Astrocyte of the cerebellum (primary cell): Measurements from ENCODE around the gene PSMB10.

Experiments
- DNase-seq: peaks from one replicate; pipeline ENCODE4 v3.0.0-alpha.2; 2011; ENCODE audit warnings: low read depth
- H3K4me3 ChIP-seq: 2 replicates; pipeline ENCODE4 v1.5.1; 2011; ENCODE audit warnings: mild to moderate bottlenecking, low read depth, low read length, moderate library complexity
- in situ Hi-C: cut with HindIII; loops from 2 replicates; pipeline ENCODE4 v1.10.0; 2017; ENCODE audit warnings: low sequenced_read_pairs
- TF ChIP-seq, protein P1 (sequence below): IDR thresholded peaks from 2 replicates; pipeline ENCODE4 v1.5.1; 2012; ENCODE audit warnings: low read length, low read depth, moderate library complexity, mild to moderate bottlenecking; ENCODE audit errors: missing control alignments

Gene PSMB10

DNA sequence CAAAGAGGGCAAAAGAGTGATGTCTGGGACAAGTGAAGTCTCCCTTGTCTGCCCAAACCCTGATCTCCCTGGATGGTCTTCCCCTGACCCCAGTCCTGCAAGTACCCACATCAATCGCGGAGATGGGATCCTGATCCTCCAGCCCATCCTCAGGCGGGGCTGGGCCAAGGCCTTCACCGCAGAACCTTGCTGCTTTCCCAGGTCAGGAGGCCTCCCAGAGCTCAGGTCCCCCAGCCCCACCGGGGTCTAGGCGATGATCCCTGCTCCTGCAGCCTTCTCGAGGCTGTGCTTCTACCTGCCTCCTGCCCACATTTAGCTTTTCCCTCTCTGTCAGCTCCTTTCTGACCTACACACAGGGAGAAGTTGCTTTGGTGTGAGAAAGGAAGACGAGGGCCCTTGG is 25.5 kb upstream of the PSMB10 start:
- no peak for DNase-seq
- H3K4me3 ChIP-seq, result no peak overlapping the region
- TF ChIP-seq, protein P1, sequence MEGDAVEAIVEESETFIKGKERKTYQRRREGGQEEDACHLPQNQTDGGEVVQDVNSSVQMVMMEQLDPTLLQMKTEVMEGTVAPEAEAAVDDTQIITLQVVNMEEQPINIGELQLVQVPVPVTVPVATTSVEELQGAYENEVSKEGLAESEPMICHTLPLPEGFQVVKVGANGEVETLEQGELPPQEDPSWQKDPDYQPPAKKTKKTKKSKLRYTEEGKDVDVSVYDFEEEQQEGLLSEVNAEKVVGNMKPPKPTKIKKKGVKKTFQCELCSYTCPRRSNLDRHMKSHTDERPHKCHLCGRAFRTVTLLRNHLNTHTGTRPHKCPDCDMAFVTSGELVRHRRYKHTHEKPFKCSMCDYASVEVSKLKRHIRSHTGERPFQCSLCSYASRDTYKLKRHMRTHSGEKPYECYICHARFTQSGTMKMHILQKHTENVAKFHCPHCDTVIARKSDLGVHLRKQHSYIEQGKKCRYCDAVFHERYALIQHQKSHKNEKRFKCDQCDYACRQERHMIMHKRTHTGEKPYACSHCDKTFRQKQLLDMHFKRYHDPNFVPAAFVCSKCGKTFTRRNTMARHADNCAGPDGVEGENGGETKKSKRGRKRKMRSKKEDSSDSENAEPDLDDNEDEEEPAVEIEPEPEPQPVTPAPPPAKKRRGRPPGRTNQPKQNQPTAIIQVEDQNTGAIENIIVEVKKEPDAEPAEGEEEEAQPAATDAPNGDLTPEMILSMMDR, result no peak
- in situ Hi-C loops, result no loop called here

- H3K4me3 ChIP-seq, result no peak overlapping the region
- TF ChIP-seq, protein P1, result no peak
- DNase-seq, result no peak
- in situ Hi-C loops, result no loop called here
Observed at GRCh38 chr16:67961551-67961957, 24.9 kb upstream of the PSMB10 start.

- TF ChIP-seq, protein P1, result no peak
- in situ Hi-C loops, result no loop called here
- H3K4me3 ChIP-seq, result no peak overlapping the region
- DNase-seq, result no peak
Observed at GRCh38 chr16:67959536-67960329, 23.1 kb upstream of the PSMB10 start.

GRCh38 chr16:67957622-67958021 is 21.0 kb upstream of the PSMB10 start:
- in situ Hi-C loops, result no loop called here
- no peak for DNase-seq
- H3K4me3 ChIP-seq, result no peak overlapping the region
- TF ChIP-seq, protein P1, result no peak

DNA sequence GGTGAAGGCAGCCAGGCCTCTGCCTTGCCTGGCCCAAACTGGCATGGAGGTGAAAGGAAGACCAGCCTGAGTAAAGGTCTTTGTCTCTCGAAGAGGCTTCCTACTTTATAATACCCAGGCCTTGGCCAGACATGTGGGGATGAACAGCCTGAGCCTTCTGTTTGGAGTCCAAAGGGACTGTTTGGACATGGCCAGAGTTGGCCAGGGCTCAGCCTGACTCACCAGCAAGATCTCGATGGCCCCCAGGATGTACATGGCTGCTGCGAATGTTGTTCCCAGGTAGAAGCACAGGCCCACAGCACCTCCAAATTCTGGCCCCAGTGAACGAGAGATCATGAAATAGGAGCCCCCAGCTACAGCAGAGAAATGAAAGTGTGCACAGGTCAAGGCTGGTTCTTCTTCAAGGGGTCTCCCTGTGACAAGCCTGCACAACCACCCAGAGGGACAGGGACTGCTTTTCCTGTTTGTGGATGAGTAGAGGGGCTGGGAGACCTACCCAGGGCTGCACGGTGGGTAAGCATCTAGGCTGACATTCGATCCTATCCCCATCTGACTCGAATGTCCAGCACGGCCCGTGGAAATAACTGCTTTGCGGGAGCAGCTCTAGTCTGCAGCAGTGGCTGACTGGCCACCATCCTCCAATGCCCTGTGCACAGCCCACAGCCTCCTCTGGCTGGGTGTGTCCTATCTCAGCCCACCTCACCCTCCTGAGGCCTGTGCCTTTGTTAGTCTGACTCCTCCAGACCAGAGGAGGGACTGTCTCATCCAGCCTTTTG is 18.0 kb upstream of the PSMB10 start:
- no peak for DNase-seq
- in situ Hi-C loops, result no loop called here
- TF ChIP-seq, protein P1, result no peak
- no peak overlapping the region for H3K4me3 ChIP-seq

DNA sequence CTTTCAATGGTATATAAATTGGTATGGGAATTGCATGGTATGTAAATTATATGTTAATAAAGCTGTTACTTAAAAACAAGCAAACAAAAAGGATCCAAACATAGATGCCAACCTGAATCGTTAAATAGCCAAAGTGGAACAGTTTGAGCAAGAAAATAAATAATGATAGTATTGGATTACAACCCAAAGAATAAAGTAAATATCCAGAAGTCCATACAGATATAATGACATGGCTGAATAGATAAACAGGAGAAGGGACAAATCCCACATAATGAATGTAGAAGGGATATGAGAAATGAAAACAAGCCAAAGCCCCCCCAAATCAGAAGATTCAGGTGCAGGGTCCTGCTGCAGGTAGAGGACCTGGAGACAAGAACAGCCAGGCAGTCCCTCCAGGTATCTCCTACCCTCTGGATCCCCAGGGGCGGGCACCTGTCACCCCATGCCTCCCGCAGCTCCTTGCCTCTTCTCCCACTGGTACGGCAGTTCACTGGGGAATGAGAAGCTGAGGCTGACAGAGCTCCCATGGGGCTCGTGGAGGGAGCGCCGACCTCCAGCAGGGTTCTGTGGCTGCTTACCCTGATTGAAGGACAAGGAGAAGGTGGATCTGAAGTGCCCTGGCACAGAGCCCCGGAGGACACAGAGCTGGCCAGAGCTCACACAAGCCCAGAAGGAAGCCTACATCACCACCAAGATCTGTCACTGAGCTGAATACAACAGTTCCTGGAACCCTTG is 17.2 kb upstream of the PSMB10 start:
- DNase-seq, result no peak
- in situ Hi-C loops, result no loop called here
- TF ChIP-seq, protein P1, result no peak
- H3K4me3 ChIP-seq, result no peak overlapping the region
